Mononuclear cell (primary cell): ENCODE results near the gene RNF225. TPM values are rescaled to one million over a fixed set of nuclear protein-coding genes. Genes with fewer than 3 reads are reported as not detected.
A peak's percentile ranks its signal among the peaks of the same experiment; 100 is the strongest.

Source experiments
- H3K27me3 ChIP-seq: 2 replicates; pipeline ENCODE4 v1.6.0; 2011; ENCODE audit warnings: low read length, control low read depth; ENCODE audit not compliant: insufficient read depth
- H3K4me1 ChIP-seq: 2 replicates; pipeline ENCODE4 v1.5.1; 2011; ENCODE audit warnings: mild to moderate bottlenecking, low read length, control low read depth; ENCODE audit not compliant: insufficient read depth
- H3K4me3 ChIP-seq: 2 replicates; pipeline ENCODE4 v1.5.1; 2011; ENCODE audit warnings: mild to moderate bottlenecking, low read length, moderate library complexity
- H3K9me3 ChIP-seq: 2 replicates; pipeline ENCODE4 v1.5.1; 2011; ENCODE audit warnings: low read depth, mild to moderate bottlenecking, control low read depth, low read length
- total RNA-seq: library from RNA; depleted of rRNA; stranded (reverse); fragments of >200 nt; gene quantifications from one replicate; pipeline ENCODE4 v1.2.3, GENCODE V29; 2012

RNF225 gene
- total RNA-seq, 1 donor, result 0.42 TPM

- Histone ChIP-seq H3K27me3 (no peaks in the 10 kb centered on the region), H3K9me3 (no peaks in the 10 kb centered on the region), H3K4me3 (no peak overlapping the region), H3K4me1 (peaks cover 25% of the 10 kb centered on the region)
These were observed 16.2 kb upstream of the RNF225 start for GRCh38 chr19:58379246-58379645.

- Histone ChIP-seq H3K4me3 (peak overlapping the region; percentile 69), H3K4me1 (peaks cover 25% of the 10 kb centered on the region), H3K9me3 (no peaks in the 10 kb centered on the region), H3K27me3 (no peaks in the 10 kb centered on the region)
These were observed 15.3 kb upstream of the RNF225 start for GRCh38 chr19:58380037-58380661.

GRCh38 chr19:58380662-58381459, 14.6 kb upstream of the RNF225 start, which contains the start of gene ZNF837:
ZNF837 (minus strand) TSS chr19:58381030; CDS start chr19:58369332, 11,698 bp downstream.
- no peaks in the 10 kb centered on the region for H3K9me3 ChIP-seq
- peak within 1 kb of the TSS; percentile 69 for H3K4me3 ChIP-seq
- no peaks in the 10 kb centered on the region for H3K27me3 ChIP-seq
- peaks cover 30% of the 10 kb centered on the region for H3K4me1 ChIP-seq

- Histone ChIP-seq H3K27me3 (no peaks in the 10 kb centered on the region), H3K4me3 (peak overlapping the region; percentile 69), H3K9me3 (no peaks in the 10 kb centered on the region), H3K4me1 (peaks cover 37% of the 10 kb centered on the region)
These were observed 13.8 kb upstream of the RNF225 start for GRCh38 chr19:58381460-58382212.

- H3K27me3 ChIP-seq, result no peaks in the 10 kb centered on the region
- no peak overlapping the region for H3K4me3 ChIP-seq
- peaks cover 46% of the 10 kb centered on the region for H3K4me1 ChIP-seq
- H3K9me3 ChIP-seq, result no peaks in the 10 kb centered on the region
These were observed 12.4 kb upstream of the RNF225 start for GRCh38 chr19:58382997-58383603.

GRCh38 chr19:58385313-58385890, 10.1 kb upstream of the RNF225 start:
- Histone ChIP-seq H3K27me3 (no peaks in the 10 kb centered on the region), H3K4me1 (peaks cover 41% of the 10 kb centered on the region), H3K9me3 (no peaks in the 10 kb centered on the region), H3K4me3 (no peak overlapping the region)

- H3K4me3 ChIP-seq, result peak overlapping the region; percentile 82
- no peaks in the 10 kb centered on the region for H3K27me3 ChIP-seq
- peaks cover 40% of the 10 kb centered on the region for H3K4me1 ChIP-seq
- H3K9me3 ChIP-seq, result no peaks in the 10 kb centered on the region
These were observed 9.4 kb upstream of the RNF225 start for GRCh38 chr19:58385891-58386575.

GRCh38 chr19:58386576-58387337, 8.7 kb upstream of the RNF225 start, which contains the start of gene RPS5:
RPS5 (plus strand) TSS chr19:58387269; CDS start chr19:58388138, 869 bp downstream.
- H3K27me3 ChIP-seq, result no peaks in the 10 kb centered on the region
- peaks cover 35% of the 10 kb centered on the region for H3K4me1 ChIP-seq
- H3K4me3 ChIP-seq, result peak within 1 kb of the TSS; percentile 82
- H3K9me3 ChIP-seq, result no peaks in the 10 kb centered on the region

GRCh38 chr19:58387338-58388174, 7.9 kb upstream of the RNF225 start:
- peak overlapping the region; percentile 82 for H3K4me3 ChIP-seq
- H3K4me1 ChIP-seq, result peaks cover 29% of the 10 kb centered on the region
- H3K27me3 ChIP-seq, result no peaks in the 10 kb centered on the region
- H3K9me3 ChIP-seq, result no peaks in the 10 kb centered on the region

GRCh38 chr19:58388175-58388526, 7.3 kb upstream of the RNF225 start:
- Histone ChIP-seq H3K9me3 (no peaks in the 10 kb centered on the region), H3K4me1 (peaks cover 29% of the 10 kb centered on the region), H3K27me3 (no peaks in the 10 kb centered on the region), H3K4me3 (no peak overlapping the region)

- H3K4me1 ChIP-seq, result peaks cover 7% of the 10 kb centered on the region
These were observed 2.3 kb upstream of the RNF225 start for GRCh38 chr19:58392945-58393724.

GRCh38 chr19:58393725-58394033, 1.8 kb upstream of the RNF225 start:
- peaks cover 4% of the 10 kb centered on the region for H3K4me1 ChIP-seq
- no peaks in the 10 kb centered on the region for H3K9me3 ChIP-seq
- H3K27me3 ChIP-seq, result peaks cover 8% of the 10 kb centered on the region
- no peak overlapping the region for H3K4me3 ChIP-seq

More at GRCh38 chr19:58392945-58393724, 2.3 kb upstream of the RNF225 start:
- H3K4me3 ChIP-seq, result no peak overlapping the region
- no peaks in the 10 kb centered on the region for H3K9me3 ChIP-seq
- H3K27me3 ChIP-seq, result peaks cover 8% of the 10 kb centered on the region
